ENCODE measurements around the gene PDE8A. TPM values are rescaled to one million over a fixed set of nuclear protein-coding genes. Genes with fewer than 3 reads are reported as not detected.
"Not testable (repeated sequence)": the region's sequence is repeated elsewhere in the genome, so short reads cannot be mapped to it uniquely, and the experiment has no call there.

Gene PDE8A
- total and polyA plus RNA-seq, 3 donors from 2014 or later: 27.8 to 67.8 (median 67.3) TPM

- H3K9me3 ChIP-seq: no peaks in the 10 kb centered on the region
- DNase-seq: no peak
- intact Hi-C loops (cut with DNase I; ENCODE audit: low total_unique reads): no loop called here
- H3K27me3 ChIP-seq: no peaks in the 10 kb centered on the region
- no peaks in the 10 kb centered on the region for H3K36me3 ChIP-seq (ENCODE audit: low read depth, missing control alignments)
- no peak overlapping the region for H3K4me3 ChIP-seq
- H3K4me1 ChIP-seq: peaks cover 4% of the 10 kb centered on the region
- TF ChIP-seq POLR2A (IDR thresholded peaks at IDR 0.05): no peak
- WGBS, 2 donors: 77 to 86% methylated on average over 6 of the region's 6 CpGs
- no peak overlapping the region for H3K27ac ChIP-seq
Observed at GRCh38 chr15:85172846-85173490, 191.3 kb downstream of the PDE8A start.

- H3K27me3 ChIP-seq; H3K36me3 ChIP-seq (ENCODE audit: low read depth, missing control alignments); H3K4me1 ChIP-seq; intact Hi-C loops (cut with DNase I; ENCODE audit: low total_unique reads); H3K4me3 ChIP-seq; H3K27ac ChIP-seq; DNase-seq; H3K9me3 ChIP-seq: not testable (repeated sequence)
- 69 to 87% methylated on average over 3 to 4 of the region's 5 CpGs for WGBS, 2 donors
Observed at GRCh38 chr15:85173630-85174029, 192.0 kb downstream of the PDE8A start.

GRCh38 chr15:85174521-85174920 lies 192.9 kb downstream of the PDE8A start:
- Histone ChIP-seq H3K4me1 (no peaks in the 10 kb centered on the region), H3K4me3 (no peak overlapping the region), H3K27me3 (no peaks in the 10 kb centered on the region), H3K9me3 (no peaks in the 10 kb centered on the region), H3K27ac (no peak overlapping the region), H3K36me3 (ENCODE audit: low read depth, missing control alignments) (no peaks in the 10 kb centered on the region)
- no peak for DNase-seq
- 86 to 96% methylated on average over 4 of the region's 4 CpGs for WGBS, 2 donors
- TF ChIP-seq CTCF (IDR thresholded peaks at IDR 0.05): no peak
- TF ChIP-seq POLR2A (IDR thresholded peaks at IDR 0.05): no peak
- intact Hi-C loops (cut with DNase I; ENCODE audit: low total_unique reads): no loop called here

- H3K27ac ChIP-seq; H3K36me3 ChIP-seq (ENCODE audit: low read depth, missing control alignments); H3K4me1 ChIP-seq; intact Hi-C loops (cut with DNase I; ENCODE audit: low total_unique reads); DNase-seq; H3K9me3 ChIP-seq; H3K27me3 ChIP-seq; H3K4me3 ChIP-seq: not testable (repeated sequence)
- 78 to 79% methylated on average over 8 of the region's 8 CpGs for WGBS, 2 donors
Observed at GRCh38 chr15:85177042-85177515, 195.4 kb downstream of the PDE8A start.

- Histone ChIP-seq H3K4me3 (no peak overlapping the region), H3K27me3 (no peaks in the 10 kb centered on the region), H3K27ac (no peak overlapping the region), H3K36me3 (ENCODE audit: low read depth, missing control alignments) (no peaks in the 10 kb centered on the region), H3K9me3 (no peaks in the 10 kb centered on the region), H3K4me1 (no peaks in the 10 kb centered on the region)
- intact Hi-C loops (cut with DNase I; ENCODE audit: low total_unique reads): no loop called here
- no peak for TF ChIP-seq POLR2A (IDR thresholded peaks at IDR 0.05)
- TF ChIP-seq CTCF (IDR thresholded peaks at IDR 0.05): no peak
- 93 to 94% methylated on average over 4 of the region's 4 CpGs for WGBS, 2 donors
- no peak for DNase-seq
Observed at GRCh38 chr15:85178308-85178707, 196.7 kb downstream of the PDE8A start.

GRCh38 chr15:85179700-85180099 lies 198.0 kb downstream of the PDE8A start:
- Histone ChIP-seq H3K36me3 (ENCODE audit: low read depth, missing control alignments) (no peaks in the 10 kb centered on the region), H3K9me3 (no peaks in the 10 kb centered on the region), H3K27ac (no peak overlapping the region), H3K27me3 (no peaks in the 10 kb centered on the region), H3K4me1 (no peaks in the 10 kb centered on the region), H3K4me3 (no peak overlapping the region)
- TF ChIP-seq POLR2A (IDR thresholded peaks at IDR 0.05) (no peak), CTCF (IDR thresholded peaks at IDR 0.05) (no peak)
- intact Hi-C loops (cut with DNase I; ENCODE audit: low total_unique reads): no loop called here
- DNase-seq: no peak
- WGBS, 2 donors: 54 to 56% methylated on average over 3 of the region's 3 CpGs

- H3K27me3 ChIP-seq; H3K4me1 ChIP-seq; intact Hi-C loops (cut with DNase I; ENCODE audit: low total_unique reads); H3K9me3 ChIP-seq; H3K4me3 ChIP-seq; H3K27ac ChIP-seq; H3K36me3 ChIP-seq (ENCODE audit: low read depth, missing control alignments); DNase-seq: not testable (repeated sequence)
- 91 to 94% methylated on average over 11 of the region's 11 CpGs for WGBS, 2 donors
Observed at GRCh38 chr15:85185350-85185749, 203.7 kb downstream of the PDE8A start.

GRCh38 chr15:85188171-85188577 lies 206.5 kb downstream of the PDE8A start:
- 85 to 89% methylated on average over 3 of the region's 3 CpGs for WGBS, 2 donors
- DNase-seq; H3K27me3 ChIP-seq; H3K36me3 ChIP-seq (ENCODE audit: low read depth, missing control alignments); H3K27ac ChIP-seq; H3K9me3 ChIP-seq; H3K4me3 ChIP-seq; intact Hi-C loops (cut with DNase I; ENCODE audit: low total_unique reads); H3K4me1 ChIP-seq: not testable (repeated sequence)
